ENCODE measurements around the gene CFAP20.

CFAP20 gene

GRCh38 chr16:58125041-58125440, 4.1 kb downstream of the CFAP20 start:
- no peak for DNase-seq (ENCODE audit: low read depth in 3 of 3)

DNA sequence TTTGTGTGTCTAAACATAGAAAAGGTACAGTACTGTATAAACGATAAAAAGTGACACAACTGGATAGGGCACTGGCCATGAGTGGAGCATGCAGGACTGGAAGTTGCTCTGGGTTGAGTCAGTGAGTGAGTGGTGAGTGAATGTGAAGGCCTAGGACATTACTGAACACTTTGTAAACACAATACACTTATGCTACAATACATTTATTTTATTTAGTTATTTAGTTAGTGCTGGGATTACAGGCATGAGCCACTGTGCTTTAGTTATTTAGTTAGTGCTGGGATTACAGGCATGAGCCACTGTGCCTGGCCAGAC, 4.6 kb downstream of the CFAP20 start:
- DNase-seq (ENCODE audit: low read depth in 3 of 3) = no peak

- no peak for DNase-seq (ENCODE audit: low read depth in 3 of 3)
Observed at GRCh38 chr16:58123896-58124600, 5.1 kb downstream of the CFAP20 start.

DNA sequence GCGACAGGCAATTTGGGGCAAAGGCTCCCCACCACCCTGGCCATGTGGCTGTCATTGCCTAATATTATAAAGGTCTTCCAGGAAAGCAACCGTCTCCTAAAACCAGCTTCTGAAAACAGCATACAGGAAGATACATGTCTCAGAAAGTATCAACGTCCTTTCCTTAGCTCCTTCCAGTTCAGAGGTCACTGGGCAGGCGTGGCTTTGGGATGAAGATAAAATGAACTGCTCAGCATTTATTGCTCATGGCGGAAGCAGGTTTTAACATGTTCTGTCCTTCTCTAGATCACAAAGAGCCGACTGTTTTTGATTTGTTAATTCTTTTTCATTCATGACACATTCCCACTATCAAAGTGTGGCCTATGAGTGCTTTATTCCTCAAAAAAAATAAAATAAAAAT, 8.0 kb downstream of the CFAP20 start:
- DNase-seq (ENCODE audit: low read depth in 3 of 3) = no peak

DNA sequence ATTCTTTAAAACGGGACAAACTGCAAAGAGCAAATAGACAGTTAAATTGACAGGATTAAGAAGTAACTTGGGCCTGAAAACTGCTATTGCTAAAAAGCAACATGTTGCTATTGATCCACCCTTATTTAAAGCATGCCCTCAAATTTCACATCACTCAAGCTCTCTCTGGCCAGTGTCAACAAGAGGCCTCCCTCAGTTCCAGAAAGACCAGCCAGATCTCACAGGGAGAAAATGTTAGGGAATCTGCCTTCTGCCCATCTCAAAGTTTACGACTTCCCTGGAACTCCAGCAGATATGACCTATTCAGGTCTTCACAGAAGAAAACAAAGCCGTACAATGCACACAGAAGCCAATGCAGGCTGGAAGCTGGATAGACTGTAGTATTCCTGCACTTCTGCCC, 8.9 kb downstream of the CFAP20 start:
- no peak for DNase-seq (ENCODE audit: low read depth in 3 of 3)

DNA sequence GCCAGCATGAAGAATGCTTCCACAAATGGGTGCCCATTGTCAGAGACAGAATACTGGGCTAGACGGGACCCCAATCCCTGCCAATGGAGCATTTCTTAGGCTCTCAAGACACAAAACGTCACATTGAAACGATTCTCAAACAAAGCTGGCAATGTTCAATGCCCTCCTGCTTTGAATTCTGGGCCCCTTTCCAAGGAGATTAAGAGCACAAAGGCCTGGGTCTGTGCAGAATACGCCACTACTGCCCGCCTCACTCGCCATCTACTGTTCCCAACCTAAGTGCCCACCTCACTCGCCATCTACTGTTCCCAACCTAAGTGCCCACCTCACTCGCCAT, 9.7 kb downstream of the CFAP20 start:
- DNase-seq (ENCODE audit: low read depth in 3 of 3) = no peak

DNA sequence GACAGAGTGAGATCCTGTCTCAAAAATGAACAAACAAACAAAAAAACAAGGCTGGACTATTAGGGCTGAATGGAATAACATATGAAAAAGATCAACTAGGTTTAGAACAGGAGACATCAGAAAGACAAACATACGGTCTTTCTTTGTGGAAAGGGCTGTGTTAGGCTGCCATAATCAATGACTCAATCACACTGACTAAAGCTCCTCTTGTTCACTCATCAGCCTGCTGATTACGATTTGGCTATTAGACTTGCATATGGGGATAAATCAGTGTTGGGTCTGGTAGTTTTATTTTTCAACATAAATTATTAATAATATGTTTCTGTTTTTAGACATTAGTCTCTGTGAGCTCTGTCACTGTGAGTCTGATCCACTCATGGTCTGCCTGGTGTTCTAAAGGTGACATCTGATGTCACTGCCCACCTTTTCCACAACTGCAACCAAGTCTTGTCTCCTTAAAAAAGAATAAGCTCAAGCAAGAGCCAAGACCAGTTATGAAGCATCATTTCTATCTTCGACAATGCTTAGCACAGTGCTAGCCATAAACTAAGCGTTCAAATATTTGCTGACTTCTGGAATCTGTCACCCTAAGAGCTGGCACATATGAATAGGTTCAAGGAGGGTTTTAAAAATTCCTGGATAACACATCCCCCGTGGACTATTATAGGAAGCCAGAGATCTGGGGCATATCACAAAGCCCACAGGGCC, 10.2 kb downstream of the CFAP20 start:
- no peak for DNase-seq (ENCODE audit: low read depth in 3 of 3)

GRCh38 chr16:58116529-58116928, 12.7 kb downstream of the CFAP20 start:
- no peak for DNase-seq (ENCODE audit: low read depth in 3 of 3)

GRCh38 chr16:58116081-58116480, 13.1 kb downstream of the CFAP20 start:
- no peak for DNase-seq (ENCODE audit: low read depth in 3 of 3)

GRCh38 chr16:58114827-58115825, 14.1 kb downstream of the CFAP20 start:
- DNase-seq (ENCODE audit: low read depth in 3 of 3) = no peak

GRCh38 chr16:58111302-58111627, 17.9 kb downstream of the CFAP20 start:
- no peak for DNase-seq (ENCODE audit: low read depth in 3 of 3)

DNA sequence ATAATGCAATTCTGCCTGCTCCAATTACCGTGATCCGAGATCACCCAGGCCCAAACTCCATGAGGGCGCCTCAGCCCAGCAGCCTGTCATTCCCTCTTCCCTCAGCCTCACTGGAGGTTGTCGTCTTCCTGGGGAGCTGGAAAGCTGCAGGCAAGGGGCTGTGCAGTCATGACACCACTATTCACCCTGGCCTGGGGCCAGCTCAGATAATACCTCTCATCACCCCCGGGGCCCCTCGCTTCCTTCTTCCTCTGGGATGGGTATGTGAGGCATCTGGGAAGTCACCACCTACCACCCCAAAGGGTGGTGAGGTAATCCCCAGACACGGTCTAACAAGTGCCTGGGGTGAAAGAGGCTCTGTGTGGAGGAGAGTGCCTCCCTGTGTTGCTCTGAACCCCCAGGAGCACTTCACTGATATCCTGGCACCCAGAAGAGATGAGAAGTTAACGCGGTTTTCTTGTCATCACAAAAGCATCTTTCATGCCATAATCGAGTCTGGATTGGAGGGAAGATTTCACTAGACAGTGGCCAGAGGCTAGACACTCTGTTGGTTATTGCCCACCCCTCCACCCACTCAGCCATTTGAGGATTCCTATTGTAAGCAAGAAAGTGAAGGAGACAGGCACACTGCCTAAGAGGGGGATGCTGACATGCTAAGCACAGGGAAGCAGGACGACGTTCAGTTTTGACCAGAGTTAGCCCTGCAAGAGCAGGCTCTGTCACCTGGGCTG, 18.4 kb downstream of the CFAP20 start:
- DNase-seq (ENCODE audit: low read depth in 3 of 3) = no peak

GRCh38 chr16:58109881-58110280, 19.3 kb downstream of the CFAP20 start:
- no peak for DNase-seq (ENCODE audit: low read depth in 3 of 3)

- DNase-seq (ENCODE audit: low read depth in 3 of 3) = no peak
Observed at GRCh38 chr16:58109330-58109729, 19.9 kb downstream of the CFAP20 start.

DNA sequence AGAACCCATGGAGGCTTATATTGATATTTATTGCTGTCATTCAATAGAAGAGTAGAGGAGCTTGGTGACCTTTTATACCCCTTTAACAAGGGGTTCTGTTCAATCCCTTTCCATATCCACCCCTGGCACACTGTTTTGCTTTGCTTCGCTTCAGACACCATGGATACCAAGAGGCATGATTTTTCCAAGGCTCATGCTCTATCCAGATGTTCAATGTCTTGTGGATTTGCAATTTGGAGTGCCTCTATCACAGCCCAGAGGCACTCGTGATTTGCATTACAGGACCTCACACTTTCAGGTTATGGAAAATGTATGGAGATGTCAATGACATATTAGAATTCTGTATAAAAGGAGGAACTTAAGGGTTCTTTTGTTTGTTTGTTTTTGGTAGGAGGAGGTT, 21.5 kb downstream of the CFAP20 start:
- no peak for DNase-seq (ENCODE audit: low read depth in 3 of 3)

DNA sequence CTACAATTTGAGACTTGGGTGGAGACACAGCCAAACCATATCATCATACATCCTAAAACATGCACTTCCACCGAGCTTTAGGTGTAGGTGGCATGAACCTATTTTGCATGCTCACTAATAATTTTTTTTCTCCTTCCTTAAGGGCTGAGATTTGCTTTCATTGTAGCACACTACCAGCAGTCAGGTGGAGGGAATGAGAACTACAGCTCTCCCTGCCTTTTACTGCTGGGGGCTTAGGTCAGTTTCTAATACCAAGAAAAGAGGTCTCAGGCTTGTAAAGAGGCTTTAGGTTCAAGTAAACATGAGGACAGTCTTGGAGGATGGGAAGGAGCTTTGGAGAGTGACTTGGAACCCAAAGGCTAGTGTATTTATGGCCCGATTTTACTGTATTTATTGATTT, 22.0 kb downstream of the CFAP20 start:
- DNase-seq (ENCODE audit: low read depth in 3 of 3) = no peak

DNA sequence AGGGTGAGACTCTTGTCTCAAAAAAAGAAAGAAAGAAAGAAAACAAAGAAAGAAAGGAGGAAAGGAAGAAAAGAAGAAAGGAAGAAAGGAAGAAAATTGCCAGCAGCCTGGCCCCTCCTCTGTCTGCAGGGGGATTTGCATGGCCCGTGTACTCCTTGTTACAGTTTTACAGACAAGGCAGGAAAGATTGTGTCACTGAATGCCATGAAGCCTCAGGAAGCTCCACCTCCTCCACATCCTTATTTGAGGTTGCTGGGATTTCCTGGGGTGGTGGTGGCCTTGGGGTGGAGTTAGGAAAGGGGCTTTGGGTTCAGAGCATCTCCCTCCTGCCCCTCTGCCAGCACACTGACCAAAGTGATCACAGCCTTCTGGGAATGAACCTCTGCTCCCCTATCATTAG, 23.6 kb downstream of the CFAP20 start:
- no peak for DNase-seq (ENCODE audit: low read depth in 3 of 3)

- DNase-seq (ENCODE audit: low read depth in 3 of 3) = no peak
Observed at GRCh38 chr16:58102665-58103392, 26.4 kb downstream of the CFAP20 start.

DNA sequence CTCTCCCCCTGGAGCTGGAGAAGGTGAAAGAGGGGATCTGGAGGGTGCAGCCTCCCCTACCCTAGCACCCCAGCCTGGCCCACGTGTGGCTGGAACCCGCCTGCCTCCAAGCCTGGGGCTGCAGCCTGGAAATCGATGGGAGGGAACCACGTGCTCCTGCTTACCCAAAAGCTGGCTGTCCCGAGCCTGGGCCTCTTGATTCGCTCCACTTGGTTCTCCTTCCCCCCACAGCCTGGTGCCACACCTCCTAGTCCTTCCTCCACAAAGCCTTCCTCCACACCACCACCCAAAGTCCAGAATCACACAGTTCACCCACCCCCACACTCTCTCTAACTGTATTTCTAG, 29.3 kb downstream of the CFAP20 start:
- no peak for DNase-seq (ENCODE audit: low read depth in 3 of 3)

DNA sequence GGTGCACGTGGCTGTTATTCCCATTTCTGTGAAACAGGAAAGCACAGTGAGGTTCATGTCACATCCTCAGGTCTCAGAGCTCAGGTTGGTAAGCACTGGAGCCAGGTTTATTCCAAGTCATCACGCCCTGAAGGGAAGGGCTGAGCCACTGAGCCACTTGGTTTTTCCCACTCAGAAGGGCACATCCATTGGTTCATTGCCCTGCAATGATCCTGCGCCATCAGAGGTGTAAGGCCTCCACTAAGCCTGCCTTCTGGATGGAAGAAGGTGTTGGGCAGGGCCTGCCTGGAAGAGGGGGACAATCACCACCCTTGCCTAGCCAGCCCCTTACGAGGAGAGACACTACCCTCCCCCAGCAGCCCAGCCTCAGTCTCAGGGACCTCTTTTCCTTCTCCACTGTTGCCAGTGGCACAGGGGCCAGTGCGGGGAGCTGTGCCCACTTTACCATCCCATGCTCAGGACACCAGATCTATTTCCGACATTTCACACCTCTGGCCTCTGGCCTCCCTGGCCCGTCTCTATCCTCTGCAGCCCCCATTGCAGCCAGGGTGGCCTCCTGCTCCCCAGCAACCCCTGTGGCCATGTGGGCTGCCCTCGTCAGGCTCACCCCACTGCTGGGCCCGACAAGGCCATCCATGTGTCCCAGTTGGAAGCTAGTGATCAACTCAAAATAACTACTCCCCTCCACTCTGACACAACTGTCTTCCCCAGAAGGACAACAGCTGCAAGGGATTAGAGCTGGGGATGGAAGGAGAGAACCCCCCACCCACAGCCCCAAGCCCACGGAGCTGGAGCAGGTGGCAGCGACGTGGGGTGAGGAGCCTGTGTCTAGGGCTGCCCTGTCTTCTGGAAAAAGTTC, 29.9 kb downstream of the CFAP20 start:
- DNase-seq (ENCODE audit: low read depth in 3 of 3) = no peak

All from stimulated activated CD4-positive, alpha-beta T cell treated with anti-CD3 and anti-CD28 coated beads, TNF-alpha, amount 100 ng/mL, for 48 hours (primary cell).